Measurements from ENCODE around the gene CNOT3. TPM values are rescaled to one million over a fixed set of nuclear protein-coding genes. Genes with fewer than 3 reads are reported as not detected.

The CNOT3 gene
- total and polyA plus RNA-seq, 8 donors, result 16.8 to 40.0 (median 22.5) TPM

GRCh38 chr19:54104998-54105715 is 32.4 kb upstream of the CNOT3 start:
- H3K36me3 ChIP-seq, result peaks cover 0 to 21% (median 0%) of the 10 kb centered on the region in 3 donors
- intact Hi-C loops (cut with DNase I), result no loop called here
- H3K9me3 ChIP-seq, result no peaks in the 10 kb centered on the region
- no peak for DNase-seq
- no peak overlapping the region for H3K4me3 ChIP-seq
- H3K27ac ChIP-seq, result no peak overlapping the region
- H3K27me3 ChIP-seq, result no peaks in the 10 kb centered on the region
- no peak for ATAC-seq
- no peak for TF ChIP-seq CTCF (IDR thresholded peaks at IDR 0.05)
- H3K4me1 ChIP-seq, result peaks cover 0 to 5% (median 0%) of the 10 kb centered on the region in 3 donors
- FAIRE-seq, result no peak
- 87 to 91% methylated on average over 11 of the region's 11 CpGs for WGBS, 2 donors

- intact Hi-C loops (cut with DNase I), result no loop called here
These were observed 31.8 kb upstream of the CNOT3 start for GRCh38 chr19:54105796-54106195.

GRCh38 chr19:54106716-54107115 is 30.8 kb upstream of the CNOT3 start:
- H3K27ac ChIP-seq, result no peak overlapping the region
- no peak overlapping the region for H3K4me3 ChIP-seq
- 85 to 87% methylated on average over 15 of the region's 15 CpGs for WGBS, 2 donors
- H3K27me3 ChIP-seq, result no peaks in the 10 kb centered on the region
- peaks cover 0 to 21% (median 0%) of the 10 kb centered on the region in 3 donors for H3K36me3 ChIP-seq
- TF ChIP-seq CTCF (IDR thresholded peaks at IDR 0.05), result no peak
- H3K4me1 ChIP-seq, result peaks cover 0 to 5% (median 0%) of the 10 kb centered on the region in 3 donors
- FAIRE-seq, result no peak
- H3K9me3 ChIP-seq, result no peaks in the 10 kb centered on the region
- no peak for DNase-seq
- ATAC-seq, result no peak
- intact Hi-C loops (cut with DNase I), result no loop called here

More at GRCh38 chr19:54105796-54106195, 31.8 kb upstream of the CNOT3 start:
- Histone ChIP-seq H3K9me3 (no peaks in the 10 kb centered on the region), H3K4me1 (peaks cover 0 to 5% (median 0%) of the 10 kb centered on the region in 3 donors), H3K27ac (no peak overlapping the region), H3K4me3 (no peak overlapping the region), H3K36me3 (peaks cover 0 to 21% (median 0%) of the 10 kb centered on the region in 3 donors), H3K27me3 (no peaks in the 10 kb centered on the region)
- ATAC-seq (no peak), DNase-seq (no peak), FAIRE-seq (no peak)
- 94 to 97% methylated on average over 10 of the region's 10 CpGs for WGBS, 2 donors
- no peak for TF ChIP-seq CTCF (IDR thresholded peaks at IDR 0.05)

- no peak for TF ChIP-seq CTCF (IDR thresholded peaks at IDR 0.05)
- peak in 3 of 6 donors; percentile 10 to 68 (median 41) for DNase-seq
- no peak overlapping the region for H3K4me3 ChIP-seq
These were observed 29.6 kb upstream of the CNOT3 start for GRCh38 chr19:54107876-54108490.

More at GRCh38 chr19:54107876-54108490, 29.6 kb upstream of the CNOT3 start:
- no peak for FAIRE-seq
- Histone ChIP-seq H3K4me1 (peaks cover 0 to 5% (median 0%) of the 10 kb centered on the region in 3 donors), H3K36me3 (peaks cover 0 to 21% (median 0%) of the 10 kb centered on the region in 3 donors), H3K27ac (no peak overlapping the region), H3K9me3 (no peaks in the 10 kb centered on the region), H3K27me3 (no peaks in the 10 kb centered on the region)
- no peak for ATAC-seq
- intact Hi-C loops (cut with DNase I), result no loop called here
- 81 to 87% methylated on average over 21 of the region's 21 CpGs for WGBS, 2 donors
